CD14-positive monocyte (primary cell): ENCODE measurements around the gene ABAT. TPM values are rescaled to one million over a fixed set of nuclear protein-coding genes. Genes with fewer than 3 reads are reported as not detected.

ENCODE experiments used
- DNase-seq, 3 donors: peaks; one replicate each; pipeline ENCODE4 v3.0.0-alpha.2; 2011 to 2022
- H2AFZ ChIP-seq: 2 replicates; pipeline ENCODE4 v1.6.0; 2012; ENCODE audit warnings: mild to moderate bottlenecking, low read depth, low read length, inconsistent platforms; ENCODE audit not compliant: insufficient read depth, poor library complexity, severe bottlenecking
- H3K27ac ChIP-seq, 2 donors: 1 replicate in 1 of 2; 2 replicates in 1 of 2; pipeline ENCODE4 v1.5.1; 2012 to 2013; ENCODE audit warnings: low read length in 2 of 2, control low read depth in 1 of 2, inconsistent platforms in 1 of 2, low read depth in 1 of 2, mild to moderate bottlenecking in 1 of 2
- H3K27me3 ChIP-seq, 2 donors: one replicate each; pipeline versions ENCODE4 v1.6.0 to v1.6.1; 2011 to 2013; ENCODE audit warnings: low read length in 2 of 2; ENCODE audit not compliant: control insufficient read depth in 2 of 2, insufficient read depth in 2 of 2
- H3K36me3 ChIP-seq, 2 donors: replicated peaks in 1 of 2; 1 replicate in 1 of 2; 2 replicates in 1 of 2; pipeline versions ENCODE4 v1.5.1 to v1.6.1; 2012 to 2013; ENCODE audit warnings: low read length in 2 of 2, control low read depth in 1 of 2, inconsistent platforms in 1 of 2, mild to moderate bottlenecking in 1 of 2; ENCODE audit not compliant: insufficient read depth in 2 of 2, control insufficient read depth in 1 of 2
- H3K4me1 ChIP-seq, 2 donors: 1 replicate in 1 of 2; 2 replicates in 1 of 2; pipeline versions ENCODE4 v1.5.1 to v1.6.1; 2012 to 2013; ENCODE audit warnings: low read length in 2 of 2, control low read depth in 1 of 2, inconsistent platforms in 1 of 2, mild to moderate bottlenecking in 1 of 2, moderate library complexity in 1 of 2; ENCODE audit not compliant: insufficient read depth in 2 of 2, control insufficient read depth in 1 of 2
- H3K4me2 ChIP-seq: replicated peaks from 2 replicates; pipeline ENCODE3; 2012; ENCODE audit warnings: low read length, moderate library complexity, mild to moderate bottlenecking; ENCODE audit not compliant: poor library complexity, severe bottlenecking; ENCODE audit errors: extremely low read depth
- H3K4me3 ChIP-seq, 3 experiments: fragments of 200-600 bp in 1 of 3; sonication (generic) in 1 of 3; replicated peaks in 1 of 3; 1 replicate in 2 of 3; 2 replicates in 1 of 3; pipeline ENCODE4 v1.5.1; 2011 to 2013; ENCODE audit warnings: low read length in 3 of 3, mild to moderate bottlenecking in 3 of 3, control low read depth in 2 of 3, low read depth in 2 of 3, inconsistent platforms in 1 of 3, moderate library complexity in 1 of 3
- H3K79me2 ChIP-seq: 2 replicates; pipeline ENCODE4 v1.6.0; 2012; ENCODE audit warnings: mild to moderate bottlenecking, control low read depth, inconsistent platforms, low read length, moderate library complexity; ENCODE audit not compliant: insufficient read depth
- H3K9ac ChIP-seq: 2 replicates; pipeline ENCODE4 v1.6.0; 2017; ENCODE audit warnings: low read length, mild to moderate bottlenecking; ENCODE audit not compliant: insufficient read depth, poor library complexity, severe bottlenecking
- H3K9me3 ChIP-seq, 2 donors: replicated peaks in 1 of 2; 1 replicate in 1 of 2; 2 replicates in 1 of 2; pipeline versions ENCODE4 v1.5.1 to v1.6.1; 2012 to 2013; ENCODE audit warnings: low read length in 2 of 2, control low read depth in 1 of 2; ENCODE audit not compliant: control insufficient read depth in 1 of 2, insufficient read depth in 1 of 2
- H4K20me1 ChIP-seq: 2 replicates; pipeline ENCODE4 v1.6.0; 2012; ENCODE audit warnings: mild to moderate bottlenecking, low read length, control low read depth, moderate library complexity; ENCODE audit not compliant: insufficient read depth
- H3K27ac Mint-ChIP-seq, 7 donors: one replicate each; pipeline ENCODE4 v1.8.0; 2020; ENCODE audit warnings: mild to moderate bottlenecking in 7 of 7, mixed read lengths in 7 of 7, moderate library complexity in 6 of 7, inconsistent platforms in 2 of 7
- H3K27me3 Mint-ChIP-seq, 3 donors: one replicate each; pipeline ENCODE4 v1.8.0; 2021 to 2022; ENCODE audit warnings: low read depth in 3 of 3, mild to moderate bottlenecking in 3 of 3, mixed read lengths in 3 of 3, moderate library complexity in 3 of 3, inconsistent platforms in 1 of 3
- H3K36me3 Mint-ChIP-seq, 2 donors: one replicate each; pipeline ENCODE4 v1.8.0; 2020; ENCODE audit warnings: mixed read lengths in 2 of 2, inconsistent platforms in 1 of 2, mild to moderate bottlenecking in 1 of 2
- H3K4me1 Mint-ChIP-seq: one replicate; pipeline ENCODE4 v1.8.0; 2020; ENCODE audit warnings: mild to moderate bottlenecking, mixed read lengths
- H3K4me3 Mint-ChIP-seq, 2 donors: one replicate each; pipeline ENCODE4 v1.8.0; 2020; ENCODE audit warnings: mild to moderate bottlenecking in 2 of 2, mixed read lengths in 2 of 2, moderate library complexity in 1 of 2
- H3K9me3 Mint-ChIP-seq, 7 donors: one replicate each; pipeline ENCODE4 v1.8.0; 2020 to 2022; ENCODE audit warnings: mixed read lengths in 7 of 7, mild to moderate bottlenecking in 6 of 7, moderate library complexity in 6 of 7, inconsistent platforms in 2 of 7
- CTCF ChIP-seq: fragments of 200-600 bp; IDR thresholded peaks from one replicate; pipeline ENCODE4 v1.8.0; 2022; ENCODE audit warnings: antibody characterized with exemption, mild to moderate bottlenecking
- WGBS: methylation state at CpG from one replicate; pipeline ENCODE4 v1.1.5; 2013; ENCODE audit warnings: missing lambda C conversion rate; ENCODE audit not compliant: insufficient coverage; 5-methylcytosine and 5-hydroxymethylcytosine counted together
- intact Hi-C, 2 donors: fragments of 100-400 bp; cut with micrococcal nuclease; formaldehyde crosslinking; loops; one replicate each; pipeline versions ENCODE4 v1.15.0 to v1.15.1; 2023
- polyA plus RNA-seq, 3 donors: library from polyadenylated mRNA; depleted of rRNA in 1 of 3; unstranded in 2 of 3; stranded (reverse) in 1 of 3; fragments of 300-500 nt in 2 of 3; fragments of >200 nt in 1 of 3; fragmentation: Illumina TruSeq in 2 of 3; gene quantifications; 1 replicate in 2 of 3; 2 replicates in 1 of 3; pipeline ENCODE4 v1.2.3, GENCODE V29; 2012 to 2021

Gene ABAT
- polyA plus RNA-seq, 3 donors = 4.9 to 11.8 (median 8.7) TPM

- intact Hi-C loops = no loop called here
- no peak for TF ChIP-seq CTCF
- Histone ChIP-seq H3K9me3 (no peaks in the 10 kb centered on the region), H3K9ac (no peak overlapping the region), H3K27me3 (no peaks in the 10 kb centered on the region), H2AFZ (no peak overlapping the region), H3K4me1 (no peaks in the 10 kb centered on the region), H3K27ac (peak overlapping the region in 1 of 2 donors; percentile 40), H3K4me3 (no peak overlapping the region), H3K4me2 (no peak overlapping the region), H3K36me3 (peaks cover 33 to 83% of the 10 kb centered on the region in 2 donors), H3K79me2 (no peaks in the 10 kb centered on the region), H4K20me1 (no peaks in the 10 kb centered on the region)
- Mint-ChIP-seq H3K27me3 (peaks cover 0 to 2% (median 0%) of the 10 kb centered on the region in 3 donors), H3K9me3 (no peaks in the 10 kb centered on the region), H3K4me3 (no peak overlapping the region), H3K27ac (peak overlapping the region in 3 of 7 donors; percentile 27 to 55 (median 34)), H3K4me1 (peaks cover 20% of the 10 kb centered on the region), H3K36me3 (peaks cover 48 to 75% of the 10 kb centered on the region in 2 donors)
- no peak for DNase-seq
- WGBS = 100% methylated on average over 2 of the region's 3 CpGs
Observed at GRCh38 chr16:8822403-8822802, 148.0 kb downstream of the ABAT start.

GRCh38 chr16:8826278-8826879, 152.0 kb downstream of the ABAT start:
- WGBS = 100% methylated on average over 1 of the region's 3 CpGs
- no peaks in the 10 kb centered on the region for H4K20me1 ChIP-seq
- intact Hi-C loops = no loop called here
- H3K4me2 ChIP-seq = no peak overlapping the region
- no peaks in the 10 kb centered on the region for H3K4me1 ChIP-seq
- no peak overlapping the region for H3K4me3 ChIP-seq
- no peak overlapping the region for H3K9ac ChIP-seq
- Mint-ChIP-seq H3K4me3 (no peak overlapping the region), H3K27me3 (peaks cover 0 to 1% (median 0%) of the 10 kb centered on the region in 3 donors), H3K4me1 (peaks cover 7% of the 10 kb centered on the region), H3K9me3 (no peaks in the 10 kb centered on the region), H3K27ac (no peak overlapping the region), H3K36me3 (peaks cover 55 to 68% of the 10 kb centered on the region in 2 donors)
- H3K79me2 ChIP-seq = no peaks in the 10 kb centered on the region
- no peak overlapping the region for H2AFZ ChIP-seq
- peaks cover 23 to 79% of the 10 kb centered on the region in 2 donors for H3K36me3 ChIP-seq
- no peaks in the 10 kb centered on the region for H3K27me3 ChIP-seq
- TF ChIP-seq CTCF = no peak
- H3K9me3 ChIP-seq = no peaks in the 10 kb centered on the region
- DNase-seq = no peak
- no peak overlapping the region for H3K27ac ChIP-seq
